Measurements from ENCODE around the gene ARMS2. TPM values are rescaled to one million over a fixed set of nuclear protein-coding genes. Genes with fewer than 3 reads are reported as not detected.

ARMS2 gene
- total and polyA plus RNA-seq, 9 donors, result not detected

DNA sequence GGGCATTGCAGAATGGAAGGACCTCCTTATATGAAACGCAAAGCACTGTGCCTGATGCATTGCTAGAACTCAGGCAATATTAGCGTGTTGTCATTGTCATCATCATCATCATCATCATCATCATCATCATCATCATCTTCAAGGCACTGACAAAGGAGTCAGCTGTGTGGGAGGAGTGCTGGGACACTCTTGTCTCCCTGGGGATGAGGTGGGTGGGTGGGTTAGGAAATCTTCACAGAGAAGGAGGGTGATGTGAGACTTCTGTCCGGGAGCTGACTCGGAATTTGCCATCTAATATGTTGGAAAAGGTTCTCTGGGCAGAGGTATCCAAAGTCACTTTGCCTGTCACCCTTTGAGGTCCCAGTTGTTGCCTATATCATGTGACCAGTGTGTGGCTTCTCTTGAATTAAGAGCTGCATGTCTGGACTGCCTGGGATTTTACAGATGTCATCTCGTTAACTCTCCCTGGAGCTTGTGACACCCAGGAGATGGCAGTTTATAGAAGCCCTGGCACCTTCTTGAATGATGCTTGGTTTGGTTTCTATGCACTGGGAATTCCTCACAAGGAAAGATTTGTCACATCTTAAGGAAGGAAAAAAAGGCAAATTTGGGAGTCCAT is 14.0 kb downstream of the ARMS2 start:
- Histone ChIP-seq H3K9me3 (no peaks in the 10 kb centered on the region), H3K27me3 (no peaks in the 10 kb centered on the region), H3K4me3 (no peak overlapping the region), H3K27ac (peak overlapping the region; percentile 28 to 43), H3K36me3 (no peaks in the 10 kb centered on the region), H3K4me1 (ENCODE audit: insufficient read depth) (peaks cover 26% of the 10 kb centered on the region)
- TF ChIP-seq POLR2A (IDR thresholded peaks at IDR 0.05) (no peak), EP300 (IDR thresholded peaks at IDR 0.05) (no peak)
- TF ChIP-seq, protein P1, sequence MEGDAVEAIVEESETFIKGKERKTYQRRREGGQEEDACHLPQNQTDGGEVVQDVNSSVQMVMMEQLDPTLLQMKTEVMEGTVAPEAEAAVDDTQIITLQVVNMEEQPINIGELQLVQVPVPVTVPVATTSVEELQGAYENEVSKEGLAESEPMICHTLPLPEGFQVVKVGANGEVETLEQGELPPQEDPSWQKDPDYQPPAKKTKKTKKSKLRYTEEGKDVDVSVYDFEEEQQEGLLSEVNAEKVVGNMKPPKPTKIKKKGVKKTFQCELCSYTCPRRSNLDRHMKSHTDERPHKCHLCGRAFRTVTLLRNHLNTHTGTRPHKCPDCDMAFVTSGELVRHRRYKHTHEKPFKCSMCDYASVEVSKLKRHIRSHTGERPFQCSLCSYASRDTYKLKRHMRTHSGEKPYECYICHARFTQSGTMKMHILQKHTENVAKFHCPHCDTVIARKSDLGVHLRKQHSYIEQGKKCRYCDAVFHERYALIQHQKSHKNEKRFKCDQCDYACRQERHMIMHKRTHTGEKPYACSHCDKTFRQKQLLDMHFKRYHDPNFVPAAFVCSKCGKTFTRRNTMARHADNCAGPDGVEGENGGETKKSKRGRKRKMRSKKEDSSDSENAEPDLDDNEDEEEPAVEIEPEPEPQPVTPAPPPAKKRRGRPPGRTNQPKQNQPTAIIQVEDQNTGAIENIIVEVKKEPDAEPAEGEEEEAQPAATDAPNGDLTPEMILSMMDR (IDR thresholded peaks at IDR 0.05), result no peak
- intact Hi-C loops (cut with DNase I), result loop anchor here in 1 of 4 donors (10.0 kb wide), 1 partner anchor 96 kb away; the partner anchor contains the start of gene DMBT1
- 82 to 90% (median 87%) methylated on average over 5 of the region's 5 CpGs for WGBS, 3 donors
- DNase-seq, result no peak

DNA sequence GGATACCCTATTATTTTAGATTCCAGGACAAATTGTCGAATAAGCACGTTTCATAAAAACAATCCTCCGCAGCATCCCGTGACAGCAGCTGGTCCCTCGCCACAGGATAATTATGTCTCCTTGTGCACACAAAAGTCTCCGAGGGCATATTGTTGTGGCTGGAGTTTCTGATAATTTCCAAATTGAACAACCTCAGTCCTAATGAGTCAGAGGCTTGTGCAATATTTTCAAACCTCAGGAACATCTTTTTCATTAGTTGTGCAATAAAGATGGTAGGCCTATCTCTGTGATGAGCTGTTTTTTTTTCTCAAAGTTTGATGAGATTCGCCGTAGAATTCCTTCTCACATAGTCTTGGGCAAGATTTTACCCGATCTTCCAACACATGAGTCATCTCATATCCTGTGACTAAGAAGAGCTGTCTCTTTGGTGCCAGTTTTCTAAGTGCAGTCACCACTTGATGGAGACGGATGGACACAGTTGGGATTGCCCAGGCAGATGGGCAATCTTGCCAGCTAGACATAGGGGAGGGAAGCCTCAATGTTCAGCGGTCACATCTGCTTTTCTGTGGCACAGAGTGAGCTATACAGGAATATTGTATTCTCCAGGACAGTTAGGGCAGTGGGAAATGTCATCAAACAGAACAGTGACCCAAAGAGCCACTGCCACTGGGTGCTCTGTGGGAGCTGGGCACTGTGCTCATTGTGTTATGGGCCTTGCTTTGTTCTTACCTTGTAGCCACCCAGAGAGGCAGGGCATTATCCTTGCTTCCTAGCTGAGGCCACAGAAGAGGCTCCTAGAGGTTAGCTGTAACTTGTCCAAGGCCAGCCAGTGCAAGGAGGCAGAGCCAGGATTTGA is 14.7 kb downstream of the ARMS2 start:
- H3K36me3 ChIP-seq, result no peaks in the 10 kb centered on the region
- H3K9me3 ChIP-seq, result no peaks in the 10 kb centered on the region
- H3K27ac ChIP-seq, result peak overlapping the region; percentile 28 to 66
- DNase-seq, result peak; percentile 51 to 79 (median 72)
- no peaks in the 10 kb centered on the region for H3K27me3 ChIP-seq
- intact Hi-C loops (cut with DNase I), result loop anchor here in 1 of 4 donors (10.0 kb wide), 1 partner anchor 96 kb away; the partner anchor contains the start of gene DMBT1
- H3K4me3 ChIP-seq, result no peak overlapping the region
- WGBS, 3 donors, result 15 to 32% (median 19%) methylated on average over 11 of the region's 11 CpGs
- peaks cover 26% of the 10 kb centered on the region for H3K4me1 ChIP-seq (ENCODE audit: insufficient read depth)
- TF ChIP-seq, protein P1 (IDR thresholded peaks at IDR 0.05), result no peak
- TF ChIP-seq EP300 (IDR thresholded peaks at IDR 0.05), result peak; percentile 72

- Histone ChIP-seq H3K4me3 (no peak overlapping the region), H3K27ac (peak overlapping the region in 1 of 2 donors; percentile 66), H3K4me1 (ENCODE audit: insufficient read depth) (peaks cover 22% of the 10 kb centered on the region), H3K9me3 (no peaks in the 10 kb centered on the region), H3K36me3 (no peaks in the 10 kb centered on the region), H3K27me3 (no peaks in the 10 kb centered on the region)
- 76 to 84% (median 80%) methylated on average over 4 of the region's 4 CpGs for WGBS, 3 donors
- TF ChIP-seq EP300 (IDR thresholded peaks at IDR 0.05) (no peak), POLR2A (IDR thresholded peaks at IDR 0.05) (no peak)
- TF ChIP-seq, protein P1 (IDR thresholded peaks at IDR 0.05), result no peak
- intact Hi-C loops (cut with DNase I), result loop anchor here in 1 of 4 donors (10.0 kb wide), 1 partner anchor 95 kb away; the partner anchor contains the start of gene DMBT1
- no peak for DNase-seq
These were observed 15.4 kb downstream of the ARMS2 start for GRCh38 chr10:122469848-122470247.

- TF ChIP-seq, protein P1 (IDR thresholded peaks at IDR 0.05), result no peak
- no peak for TF ChIP-seq POLR2A (IDR thresholded peaks at IDR 0.05)
- TF ChIP-seq EP300 (IDR thresholded peaks at IDR 0.05), result no peak
- Histone ChIP-seq H3K27ac (no peak overlapping the region), H3K4me1 (ENCODE audit: insufficient read depth) (peaks cover 26% of the 10 kb centered on the region), H3K9me3 (no peaks in the 10 kb centered on the region), H3K27me3 (no peaks in the 10 kb centered on the region), H3K36me3 (no peaks in the 10 kb centered on the region), H3K4me3 (no peak overlapping the region)
- WGBS, 3 donors, result 97 to 99% (median 98%) methylated on average over 4 of the region's 4 CpGs
- DNase-seq, result no peak
- intact Hi-C loops (cut with DNase I), result no loop called here
These were observed 17.2 kb downstream of the ARMS2 start for GRCh38 chr10:122471531-122472177.

Data from ovary (tissue), 9 donors.